Melanocyte of skin (primary cell): ENCODE measurements around the gene TFDP3. TPM values are rescaled to one million over a fixed set of nuclear protein-coding genes. Genes with fewer than 3 reads are reported as not detected.

Source experiments
- small RNA-seq, 2 donors: library from RNA; depleted of rRNA; stranded (forward); fragments of <200 nt; gene quantifications; one replicate each; pipeline ENCODE3, GENCODE V24; 2012
- total RNA-seq, 2 donors: library from RNA; depleted of rRNA; stranded (reverse); fragments of >200 nt; gene quantifications; 2 replicates each; pipeline ENCODE4 v1.2.3, GENCODE V29; 2012

The TFDP3 gene
- not detected for total RNA-seq

GRCh38 chrX:133218329-133218728 is at the start of gene TFDP3:
Gene TFDP3, minus strand, starts transcription at chrX:133218354. Its CDS starts 95 bp downstream, at chrX:133218259.

Small RNAs within 50 kb of the gene (small RNA-seq; reads per million reads assigned to genes)
- 0.12 to 51.2 reads per million in 2 donors for gene RNU1-115P

Other genes with a start within 250 kb of the TFDP3 start
- gene USP26, start 121.2 kb downstream of the TFDP3 start, total RNA-seq: not detected
- not detected for gene GPC4, start 197.1 kb upstream of the TFDP3 start, total RNA-seq